ENCODE measurements around the gene EPB41L5.

The EPB41L5 gene

DNA sequence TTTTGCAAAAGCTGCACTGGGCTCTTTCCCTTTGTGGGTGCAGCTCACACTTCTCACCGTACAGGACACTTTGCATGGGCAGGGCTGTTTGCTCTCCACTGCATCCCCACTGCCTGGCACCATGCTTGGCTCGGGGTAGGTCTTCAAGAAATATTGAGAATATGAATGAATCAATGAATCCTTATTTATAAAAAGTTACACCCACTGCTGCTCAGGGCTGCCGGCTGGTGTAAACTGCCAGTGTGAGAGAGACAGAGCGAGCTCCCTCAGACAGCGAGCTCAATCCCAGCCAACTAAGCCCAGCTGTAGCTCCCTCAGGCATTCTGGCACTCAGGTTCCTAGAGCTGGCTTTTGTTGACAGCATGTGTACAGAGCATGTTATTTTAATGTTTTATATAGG is 206.9 kb downstream of the EPB41L5 start:
- Mint-ChIP-seq H3K36me3 (peaks cover 47 to 63% of the 10 kb centered on the region in 2 donors), H3K27me3 (no peaks in the 10 kb centered on the region), H3K4me3 (no peak overlapping the region), H3K27ac (no peak overlapping the region), H3K4me1 (peaks cover 35 to 52% of the 10 kb centered on the region in 2 donors), H3K9me3 (peaks cover 0 to 6% of the 10 kb centered on the region in 2 donors)
- DNase-seq (no peak), ATAC-seq (replicated peaks) (no peak)

GRCh38 chr2:120220756-120221155 is 207.9 kb downstream of the EPB41L5 start:
- Mint-ChIP-seq H3K4me1 (peaks cover 37 to 58% of the 10 kb centered on the region in 2 donors), H3K27ac (no peak overlapping the region), H3K4me3 (peak overlapping the region; percentile 60 to 91), H3K27me3 (no peaks in the 10 kb centered on the region), H3K36me3 (peaks cover 47 to 62% of the 10 kb centered on the region in 2 donors), H3K9me3 (peaks cover 0 to 6% of the 10 kb centered on the region in 2 donors)
- DNase-seq: no peak
- no peak for ATAC-seq (replicated peaks)

- Mint-ChIP-seq H3K4me1 (peaks cover 36 to 61% of the 10 kb centered on the region in 2 donors), H3K27me3 (no peaks in the 10 kb centered on the region), H3K4me3 (peak overlapping the region; percentile 84 to 91), H3K9me3 (peaks cover 0 to under 1% of the 10 kb centered on the region in 2 donors), H3K27ac (no peak overlapping the region), H3K36me3 (peaks cover 39 to 57% of the 10 kb centered on the region in 2 donors)
- no peak for ATAC-seq (replicated peaks)
- no peak for DNase-seq
Observed at GRCh38 chr2:120221616-120222015, 208.7 kb downstream of the EPB41L5 start.

- H3K9me3 Mint-ChIP-seq: no peaks in the 10 kb centered on the region
- H3K27me3 Mint-ChIP-seq: no peaks in the 10 kb centered on the region
- DNase-seq (no peak), ATAC-seq (replicated peaks) (no peak)
- H3K4me1 Mint-ChIP-seq: peaks cover 39 to 69% of the 10 kb centered on the region in 2 donors
- peaks cover 35 to 49% of the 10 kb centered on the region in 2 donors for H3K36me3 Mint-ChIP-seq
- H3K27ac Mint-ChIP-seq: peak overlapping the region; percentile 94
- peak overlapping the region; percentile 84 to 91 for H3K4me3 Mint-ChIP-seq
Observed at GRCh38 chr2:120222186-120223033, 209.5 kb downstream of the EPB41L5 start.

- ATAC-seq (replicated peaks): peak; percentile 92
- Mint-ChIP-seq H3K27me3 (no peaks in the 10 kb centered on the region), H3K4me1 (peaks cover 42 to 77% of the 10 kb centered on the region in 2 donors), H3K4me3 (peak within 1 kb of the TSS; percentile 88 to 91), H3K9me3 (no peaks in the 10 kb centered on the region), H3K36me3 (peaks cover 28 to 42% of the 10 kb centered on the region in 2 donors), H3K27ac (peak within 1 kb of the TSS; percentile 94)
- peak; percentile 92 for DNase-seq
Observed at GRCh38 chr2:120223034-120223912, 210.4 kb downstream of the EPB41L5 start, which contains the start of gene TMEM185B. TSS of gene TMEM185B (minus strand) at chr2:120223400. CDS start at chr2:120222976, 424 bp downstream.

- Mint-ChIP-seq H3K4me1 (peaks cover 43 to 81% of the 10 kb centered on the region in 2 donors), H3K27ac (peak overlapping the region; percentile 94), H3K9me3 (no peaks in the 10 kb centered on the region), H3K36me3 (peaks cover 19 to 33% of the 10 kb centered on the region in 2 donors), H3K4me3 (peak overlapping the region; percentile 88 to 91), H3K27me3 (no peaks in the 10 kb centered on the region)
- ATAC-seq (replicated peaks) (no peak), DNase-seq (no peak)
Observed at GRCh38 chr2:120224256-120224655, 211.4 kb downstream of the EPB41L5 start.

- peaks cover 43 to 81% of the 10 kb centered on the region in 2 donors for H3K4me1 Mint-ChIP-seq
- no peaks in the 10 kb centered on the region for H3K9me3 Mint-ChIP-seq
- no peaks in the 10 kb centered on the region for H3K27me3 Mint-ChIP-seq
- no peak for ATAC-seq (replicated peaks)
- peak overlapping the region; percentile 94 for H3K27ac Mint-ChIP-seq
- peak overlapping the region; percentile 88 to 91 for H3K4me3 Mint-ChIP-seq
- DNase-seq: no peak
- peaks cover 20 to 32% of the 10 kb centered on the region in 2 donors for H3K36me3 Mint-ChIP-seq
Observed at GRCh38 chr2:120224735-120225548, 212.1 kb downstream of the EPB41L5 start.

- ATAC-seq (replicated peaks): no peak
- no peak overlapping the region for H3K4me3 Mint-ChIP-seq
- peaks cover 43 to 80% of the 10 kb centered on the region in 2 donors for H3K4me1 Mint-ChIP-seq
- H3K9me3 Mint-ChIP-seq: no peaks in the 10 kb centered on the region
- peaks cover 15 to 27% of the 10 kb centered on the region in 2 donors for H3K36me3 Mint-ChIP-seq
- H3K27me3 Mint-ChIP-seq: no peaks in the 10 kb centered on the region
- DNase-seq: no peak
- H3K27ac Mint-ChIP-seq: peak overlapping the region; percentile 42
Observed at GRCh38 chr2:120225549-120226065, 212.7 kb downstream of the EPB41L5 start.

GRCh38 chr2:120226316-120226715 is 213.4 kb downstream of the EPB41L5 start:
- Mint-ChIP-seq H3K9me3 (no peaks in the 10 kb centered on the region), H3K36me3 (peaks cover 12 to 20% of the 10 kb centered on the region in 2 donors), H3K27me3 (no peaks in the 10 kb centered on the region), H3K4me1 (peaks cover 48 to 80% of the 10 kb centered on the region in 2 donors), H3K4me3 (no peak overlapping the region), H3K27ac (peak overlapping the region; percentile 73)
- DNase-seq (no peak), ATAC-seq (replicated peaks) (no peak)

GRCh38 chr2:120227111-120227991 is 214.5 kb downstream of the EPB41L5 start:
- Mint-ChIP-seq H3K27ac (peak overlapping the region; percentile 75), H3K36me3 (peaks cover 3 to 10% of the 10 kb centered on the region in 2 donors), H3K9me3 (no peaks in the 10 kb centered on the region), H3K4me3 (no peak overlapping the region), H3K27me3 (no peaks in the 10 kb centered on the region), H3K4me1 (peaks cover 41 to 78% of the 10 kb centered on the region in 2 donors)
- no peak for DNase-seq
- ATAC-seq (replicated peaks): no peak

DNA sequence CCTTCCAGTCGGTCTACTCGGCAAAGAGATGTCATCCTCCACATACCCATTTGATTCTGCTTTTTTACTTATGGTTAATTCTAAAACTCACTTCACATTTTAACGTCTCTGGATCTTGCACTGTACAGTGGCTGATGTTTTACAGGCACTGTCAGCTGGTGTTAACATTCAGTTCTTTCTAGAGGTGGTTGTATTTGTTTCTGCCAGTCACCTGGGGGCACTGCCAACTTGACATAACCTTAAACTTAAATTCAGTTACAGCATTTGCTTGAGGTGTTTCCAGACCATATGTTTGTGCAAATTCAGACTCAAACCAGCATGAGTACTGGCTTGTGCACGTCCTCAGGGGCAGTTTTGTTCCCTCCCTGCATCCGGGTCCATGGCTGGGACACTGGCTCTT is 215.6 kb downstream of the EPB41L5 start:
- no peaks in the 10 kb centered on the region for H3K27me3 Mint-ChIP-seq
- ATAC-seq (replicated peaks): no peak
- H3K27ac Mint-ChIP-seq: no peak overlapping the region
- H3K4me1 Mint-ChIP-seq: peaks cover 45 to 84% of the 10 kb centered on the region in 2 donors
- H3K4me3 Mint-ChIP-seq: no peak overlapping the region
- peaks cover 3 to 7% of the 10 kb centered on the region in 2 donors for H3K36me3 Mint-ChIP-seq
- H3K9me3 Mint-ChIP-seq: no peaks in the 10 kb centered on the region
- DNase-seq: no peak
